ENCODE results near the gene BASP1. TPM values are rescaled to one million over a fixed set of nuclear protein-coding genes. Genes with fewer than 3 reads are reported as not detected.

Gene BASP1
- polyA plus RNA-seq, 1 of the 3 experiments (the other 2 are of a cell fraction): 107 TPM

DNA sequence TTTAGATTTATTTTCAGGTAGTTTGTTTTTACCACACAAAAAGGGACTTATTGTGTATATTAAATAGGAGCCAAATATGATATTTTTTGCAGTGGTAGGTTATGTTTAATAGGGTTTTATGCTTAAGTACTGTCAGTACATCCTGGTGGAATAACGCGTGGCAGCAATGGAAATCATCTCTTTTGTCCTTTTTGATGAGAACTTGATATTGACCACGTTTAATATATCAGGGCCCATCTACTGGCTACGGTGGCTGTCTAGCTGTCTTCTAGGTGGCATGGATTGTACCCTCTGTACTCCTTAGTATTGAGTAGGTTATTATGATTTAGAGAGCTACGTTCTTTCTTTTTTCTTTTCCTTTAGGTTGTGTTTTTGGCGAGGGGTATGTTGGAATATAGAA lies 2.6 kb downstream of the BASP1 start:
- Histone ChIP-seq H3K9me3 (no peaks in the 10 kb centered on the region), H3K27me3 (ENCODE audit: insufficient read depth) (no peaks in the 10 kb centered on the region), H3K4me2 (peak overlapping the region; percentile 92), H3K4me1 (ENCODE audit: control insufficient read depth in 1 of 2, insufficient read depth in 2 of 2, low read depth in 1 of 2, low read length in 1 of 2) (peaks cover 2 to 35% of the 10 kb centered on the region in 2 experiments; a peak in 3 of 4 replicates), H4K20me1 (ENCODE audit: insufficient read depth) (no peaks in the 10 kb centered on the region), H3K27ac (ENCODE audit: low read depth in 2 of 2, low read length in 1 of 2) (no peak overlapping the region), H3K4me3 (ENCODE audit: low read depth in 2 of 2, low read length in 1 of 2) (no peak overlapping the region), H3K36me3 (replicated peaks in 1 of 2; ENCODE audit: control insufficient read depth in 1 of 2, insufficient read depth in 2 of 2, low read length in 1 of 2) (peaks cover 0 to 4% of the 10 kb centered on the region in 2 experiments), H3K9ac (no peak overlapping the region), H3K79me2 (ENCODE audit: insufficient read depth) (peaks cover 68% of the 10 kb centered on the region), H3K9me2 (no peaks in the 10 kb centered on the region), H3F3A (replicated peaks; ENCODE audit: insufficient read depth) (peaks cover 16% of the 10 kb centered on the region), H2AFZ (ENCODE audit: low read depth) (no peak overlapping the region)
- WGBS (ENCODE audit: low lambda C conversion rate): 84% methylated on average over 6 of the region's 6 CpGs
- POLR2A ChIA-PET: no interaction called here
- no peak for DNase-seq
- TF ChIP-seq EZH2phosphoT487 (IDR thresholded peaks at IDR 0.05; ENCODE audit: borderline replicate concordance, low read depth) (no peak), GABPA (IDR thresholded peaks at IDR 0.05; ENCODE audit: low read depth) (no peak), FOSL2 (IDR thresholded peaks at IDR 0.05; ENCODE audit: borderline replicate concordance, low read depth) (no peak), EP300 (IDR thresholded peaks at IDR 0.05; ENCODE audit: borderline replicate concordance in 1 of 2, low read depth in 1 of 2, low read length in 1 of 2) (no peak), NRF1 (IDR thresholded peaks at IDR 0.05; ENCODE audit: low read depth, low read length) (no peak), ELF1 (IDR thresholded peaks at IDR 0.05) (no peak), TCF12 (IDR thresholded peaks at IDR 0.05) (no peak)
- CTCF ChIA-PET: no interaction called here

DNA sequence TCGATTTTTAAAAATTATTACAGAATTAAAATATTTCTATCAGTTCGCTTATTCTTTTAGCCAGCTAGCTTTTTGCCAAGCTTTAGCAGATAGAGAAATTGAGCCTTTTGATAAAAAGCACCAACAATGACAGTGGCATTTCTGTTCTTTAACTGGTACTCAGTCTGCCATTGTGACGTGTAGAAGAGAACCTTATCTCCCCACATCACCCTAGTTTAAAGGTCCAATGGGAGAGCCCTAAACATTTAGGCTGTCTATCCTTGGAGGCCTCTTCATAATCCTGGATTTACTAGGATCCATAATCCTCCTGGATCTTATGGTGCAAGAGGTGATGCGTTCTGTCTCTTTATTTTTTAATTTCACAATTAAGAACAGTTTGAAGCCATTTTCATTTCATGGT lies 3.0 kb downstream of the BASP1 start:
- H4K20me1 ChIP-seq (ENCODE audit: insufficient read depth): no peaks in the 10 kb centered on the region
- no peaks in the 10 kb centered on the region for H3K9me2 ChIP-seq
- H3K9ac ChIP-seq: no peak overlapping the region
- no peak overlapping the region for H2AFZ ChIP-seq (ENCODE audit: low read depth)
- POLR2A ChIA-PET: no interaction called here
- no peaks in the 10 kb centered on the region for H3K9me3 ChIP-seq
- H3K4me3 ChIP-seq (ENCODE audit: low read depth in 2 of 2, low read length in 1 of 2): no peak overlapping the region
- TF ChIP-seq, protein P1, sequence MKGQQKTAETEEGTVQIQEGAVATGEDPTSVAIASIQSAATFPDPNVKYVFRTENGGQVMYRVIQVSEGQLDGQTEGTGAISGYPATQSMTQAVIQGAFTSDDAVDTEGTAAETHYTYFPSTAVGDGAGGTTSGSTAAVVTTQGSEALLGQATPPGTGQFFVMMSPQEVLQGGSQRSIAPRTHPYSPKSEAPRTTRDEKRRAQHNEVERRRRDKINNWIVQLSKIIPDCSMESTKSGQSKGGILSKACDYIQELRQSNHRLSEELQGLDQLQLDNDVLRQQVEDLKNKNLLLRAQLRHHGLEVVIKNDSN (IDR thresholded peaks at IDR 0.05; ENCODE audit: borderline replicate concordance, low read depth): no peak
- TF ChIP-seq RAD21 (IDR thresholded peaks at IDR 0.05; ENCODE audit: low read length): no peak
- TF ChIP-seq, protein P2, sequence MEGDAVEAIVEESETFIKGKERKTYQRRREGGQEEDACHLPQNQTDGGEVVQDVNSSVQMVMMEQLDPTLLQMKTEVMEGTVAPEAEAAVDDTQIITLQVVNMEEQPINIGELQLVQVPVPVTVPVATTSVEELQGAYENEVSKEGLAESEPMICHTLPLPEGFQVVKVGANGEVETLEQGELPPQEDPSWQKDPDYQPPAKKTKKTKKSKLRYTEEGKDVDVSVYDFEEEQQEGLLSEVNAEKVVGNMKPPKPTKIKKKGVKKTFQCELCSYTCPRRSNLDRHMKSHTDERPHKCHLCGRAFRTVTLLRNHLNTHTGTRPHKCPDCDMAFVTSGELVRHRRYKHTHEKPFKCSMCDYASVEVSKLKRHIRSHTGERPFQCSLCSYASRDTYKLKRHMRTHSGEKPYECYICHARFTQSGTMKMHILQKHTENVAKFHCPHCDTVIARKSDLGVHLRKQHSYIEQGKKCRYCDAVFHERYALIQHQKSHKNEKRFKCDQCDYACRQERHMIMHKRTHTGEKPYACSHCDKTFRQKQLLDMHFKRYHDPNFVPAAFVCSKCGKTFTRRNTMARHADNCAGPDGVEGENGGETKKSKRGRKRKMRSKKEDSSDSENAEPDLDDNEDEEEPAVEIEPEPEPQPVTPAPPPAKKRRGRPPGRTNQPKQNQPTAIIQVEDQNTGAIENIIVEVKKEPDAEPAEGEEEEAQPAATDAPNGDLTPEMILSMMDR (IDR thresholded peaks at IDR 0.05): no peak
- no peak for TF ChIP-seq YY1 (IDR thresholded peaks at IDR 0.05; ENCODE audit: low read depth)
- no peak for TF ChIP-seq SMC3 (IDR thresholded peaks at IDR 0.05; ENCODE audit: low read depth, low read length)
- TF ChIP-seq, protein P3, sequence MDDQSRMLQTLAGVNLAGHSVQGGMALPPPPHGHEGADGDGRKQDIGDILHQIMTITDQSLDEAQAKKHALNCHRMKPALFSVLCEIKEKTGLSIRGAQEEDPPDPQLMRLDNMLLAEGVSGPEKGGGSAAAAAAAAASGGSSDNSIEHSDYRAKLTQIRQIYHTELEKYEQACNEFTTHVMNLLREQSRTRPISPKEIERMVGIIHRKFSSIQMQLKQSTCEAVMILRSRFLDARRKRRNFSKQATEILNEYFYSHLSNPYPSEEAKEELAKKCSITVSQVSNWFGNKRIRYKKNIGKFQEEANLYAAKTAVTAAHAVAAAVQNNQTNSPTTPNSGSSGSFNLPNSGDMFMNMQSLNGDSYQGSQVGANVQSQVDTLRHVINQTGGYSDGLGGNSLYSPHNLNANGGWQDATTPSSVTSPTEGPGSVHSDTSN (IDR thresholded peaks at IDR 0.05): no peak
- no peak for TF ChIP-seq MXI1 (IDR thresholded peaks at IDR 0.05; ENCODE audit: low read depth, low read length)
- no peak for TF ChIP-seq GATA2 (CRISPR knock-in tag; IDR thresholded peaks at IDR 0.05)
- no peak for TF ChIP-seq FOXM1 (IDR thresholded peaks at IDR 0.05; ENCODE audit: low read depth)
- no peak for TF ChIP-seq RXRA (IDR thresholded peaks at IDR 0.05; ENCODE audit: borderline replicate concordance, low read depth)
- TF ChIP-seq MEF2A (IDR thresholded peaks at IDR 0.05; ENCODE audit: borderline replicate concordance, low read depth): no peak
- no peak for TF ChIP-seq TEAD4 (IDR thresholded peaks at IDR 0.05; ENCODE audit: borderline replicate concordance, insufficient read depth)
- TF ChIP-seq JUND (IDR thresholded peaks at IDR 0.05): no peak
- no peak for TF ChIP-seq TAF1 (IDR thresholded peaks at IDR 0.05; ENCODE audit: borderline replicate concordance, low read depth, low read length)
- H3K27me3 ChIP-seq (ENCODE audit: insufficient read depth): no peaks in the 10 kb centered on the region
- H3K36me3 ChIP-seq (replicated peaks in 1 of 2; ENCODE audit: control insufficient read depth in 1 of 2, insufficient read depth in 2 of 2, low read length in 1 of 2): peaks cover 0 to 4% of the 10 kb centered on the region in 2 experiments
- no peak overlapping the region for H3K27ac ChIP-seq (ENCODE audit: low read depth in 2 of 2, low read length in 1 of 2)
- 79% methylated on average over 4 of the region's 4 CpGs for WGBS (ENCODE audit: low lambda C conversion rate)
- no peak for DNase-seq
- H3F3A ChIP-seq (replicated peaks; ENCODE audit: insufficient read depth): peaks cover 16% of the 10 kb centered on the region
- H3K4me2 ChIP-seq: no peak overlapping the region
- CTCF ChIA-PET: no interaction called here
- peaks cover 2 to 35% of the 10 kb centered on the region in 2 experiments; a peak in 3 of 4 replicates for H3K4me1 ChIP-seq (ENCODE audit: control insufficient read depth in 1 of 2, insufficient read depth in 2 of 2, low read depth in 1 of 2, low read length in 1 of 2)
- H3K79me2 ChIP-seq (ENCODE audit: insufficient read depth): peaks cover 73% of the 10 kb centered on the region
